H9 (cell line): Measurements from ENCODE around the gene IPO11. TPM values are rescaled to one million over a fixed set of nuclear protein-coding genes. Genes with fewer than 3 reads are reported as not detected.

Experiments used
- DNase-seq: peaks from one replicate; pipeline ENCODE4 v3.0.0-alpha.2; 2017
- H2AFZ ChIP-seq: one replicate; pipeline ENCODE4 v1.6.1; 2013; ENCODE audit warnings: mild to moderate bottlenecking, low read length, control low read depth, moderate library complexity
- H2AK5ac ChIP-seq: 2 replicates; pipeline ENCODE4 v1.6.1; 2013; ENCODE audit warnings: low read length, control low read depth, mixed read lengths; ENCODE audit not compliant: insufficient read length
- H2BK120ac ChIP-seq: one replicate; pipeline ENCODE4 v1.6.1; 2013; ENCODE audit warnings: low read depth, mild to moderate bottlenecking, low read length, control low read depth, inconsistent platforms; ENCODE audit not compliant: poor library complexity, severe bottlenecking
- H2BK12ac ChIP-seq: 2 replicates; pipeline ENCODE4 v1.6.1; 2013; ENCODE audit warnings: low read length, control low read depth, mixed read lengths, low read depth; ENCODE audit not compliant: insufficient read length
- H2BK15ac ChIP-seq: 2 replicates; pipeline ENCODE4 v1.6.1; 2013; ENCODE audit warnings: low read depth, low read length, control low read depth
- H2BK20ac ChIP-seq: one replicate; pipeline ENCODE4 v1.6.1; 2013; ENCODE audit warnings: low read depth, mild to moderate bottlenecking, low read length, control low read depth, inconsistent platforms; ENCODE audit not compliant: poor library complexity, severe bottlenecking
- H2BK5ac ChIP-seq: 2 replicates; pipeline ENCODE4 v1.6.1; 2013; ENCODE audit warnings: low read length, control low read depth, mixed read lengths; ENCODE audit not compliant: insufficient read length
- H3K14ac ChIP-seq: 2 replicates; pipeline ENCODE4 v1.6.1; 2013; ENCODE audit warnings: low read length, control low read depth; ENCODE audit not compliant: insufficient read depth
- H3K18ac ChIP-seq: 2 replicates; pipeline ENCODE4 v1.6.1; 2013; ENCODE audit warnings: low read depth, mild to moderate bottlenecking, mixed read lengths, low read length, control low read depth; ENCODE audit not compliant: insufficient read length
- H3K23ac ChIP-seq: 2 replicates; pipeline ENCODE4 v1.6.1; 2013; ENCODE audit warnings: low read length, control low read depth, mixed read lengths, low read depth; ENCODE audit not compliant: insufficient read length
- H3K23me2 ChIP-seq: 2 replicates; pipeline ENCODE4 v1.6.1; 2013; ENCODE audit warnings: low read depth, mild to moderate bottlenecking, mixed read lengths, low read length, control low read depth; ENCODE audit not compliant: insufficient read length, poor library complexity, severe bottlenecking
- H3K27ac ChIP-seq: 2 replicates; pipeline ENCODE4 v1.5.1; 2013; ENCODE audit warnings: low read length, control low read depth, mixed read lengths, low read depth; ENCODE audit not compliant: insufficient read length
- H3K27me3 ChIP-seq: 2 replicates; pipeline ENCODE4 v1.6.1; 2013; ENCODE audit warnings: low read length, control low read depth, inconsistent platforms; ENCODE audit not compliant: insufficient read depth
- H3K4ac ChIP-seq: 2 replicates; pipeline ENCODE4 v1.6.1; 2013; ENCODE audit warnings: low read depth, mild to moderate bottlenecking, control low read depth, inconsistent platforms, low read length, moderate library complexity
- H3K4me1 ChIP-seq: 2 replicates; pipeline ENCODE4 v1.6.1; 2013; ENCODE audit warnings: low read length, control low read depth, inconsistent platforms; ENCODE audit not compliant: insufficient read depth
- H3K4me2 ChIP-seq: 2 replicates; pipeline ENCODE4 v1.6.1; 2013; ENCODE audit warnings: low read length, control low read depth, mixed read lengths; ENCODE audit not compliant: insufficient read length, insufficient read depth
- H3K56ac ChIP-seq: 2 replicates; pipeline ENCODE4 v1.6.1; 2013; ENCODE audit warnings: low read depth, mild to moderate bottlenecking, mixed read lengths, low read length, control low read depth; ENCODE audit not compliant: insufficient read length
- H3K79me1 ChIP-seq: 2 replicates; pipeline ENCODE4 v1.6.1; 2013; ENCODE audit warnings: low read depth, mild to moderate bottlenecking, moderate library complexity, low read length, control low read depth, inconsistent platforms; ENCODE audit not compliant: insufficient read depth, poor library complexity, severe bottlenecking
- H3K79me2 ChIP-seq: 2 replicates; pipeline ENCODE4 v1.6.1; 2013; ENCODE audit warnings: low read length, control low read depth, inconsistent platforms; ENCODE audit not compliant: insufficient read depth
- H3K9ac ChIP-seq: 2 replicates; pipeline ENCODE4 v1.6.1; 2013; ENCODE audit warnings: low read length, control low read depth, mixed read lengths; ENCODE audit not compliant: insufficient read length; ENCODE audit errors: extremely low read depth
- H3K9me3 ChIP-seq: one replicate; pipeline ENCODE4 v1.6.1; 2013; ENCODE audit warnings: low read depth, low read length, inconsistent platforms; ENCODE audit not compliant: control insufficient read depth
- H3T11ph ChIP-seq: one replicate; pipeline ENCODE4 v1.6.1; 2013; ENCODE audit warnings: mild to moderate bottlenecking, low read length, control low read depth, inconsistent platforms
- H4K20me1 ChIP-seq: one replicate; pipeline ENCODE4 v1.6.1; 2013; ENCODE audit not compliant: control insufficient read depth, insufficient read length, insufficient read depth
- H4K5ac ChIP-seq: 2 replicates; pipeline ENCODE4 v1.6.1; 2013; ENCODE audit warnings: low read depth, mild to moderate bottlenecking, mixed read lengths, low read length, control low read depth; ENCODE audit not compliant: insufficient read length
- H4K8ac ChIP-seq: replicated peaks from 2 replicates; pipeline ENCODE4 v1.6.1; 2013; ENCODE audit warnings: low read length, control low read depth, mixed read lengths, low read depth; ENCODE audit not compliant: insufficient read length
- H4K91ac ChIP-seq: 2 replicates; pipeline ENCODE4 v1.6.1; 2013; ENCODE audit warnings: low read depth, mild to moderate bottlenecking, moderate library complexity, mixed read lengths, low read length, control low read depth; ENCODE audit not compliant: insufficient read length
- H3K27ac Mint-ChIP-seq, 3 experiments: 2 replicates in 2 of 3; 3 replicates in 1 of 3; pipeline ENCODE4 v1.8.0; 2020 to 2021; ENCODE audit warnings: mixed read lengths in 3 of 3, mild to moderate bottlenecking in 1 of 3, moderate library complexity in 1 of 3
- H3K27me3 Mint-ChIP-seq: 2 replicates; pipeline ENCODE4 v1.8.0; 2021; ENCODE audit warnings: low read depth, mild to moderate bottlenecking, moderate library complexity, mixed read lengths
- H3K36me3 Mint-ChIP-seq, 3 experiments: 2 replicates in 2 of 3; 3 replicates in 1 of 3; pipeline ENCODE4 v1.8.0; 2020 to 2021; ENCODE audit warnings: low read depth in 3 of 3, mixed read lengths in 3 of 3; ENCODE audit not compliant: insufficient read depth in 1 of 3
- H3K4me1 Mint-ChIP-seq, 2 experiments: 2 replicates each; pipeline ENCODE4 v1.8.0; 2020; ENCODE audit warnings: mixed read lengths in 2 of 2
- H3K4me3 Mint-ChIP-seq, 2 experiments: 2 replicates in 1 of 2; 3 replicates in 1 of 2; pipeline ENCODE4 v1.8.0; 2020 to 2021; ENCODE audit warnings: mild to moderate bottlenecking in 2 of 2, mixed read lengths in 2 of 2, moderate library complexity in 1 of 2
- H3K9me3 Mint-ChIP-seq, 2 experiments: 2 replicates in 1 of 2; 3 replicates in 1 of 2; pipeline ENCODE4 v1.8.0; 2020; ENCODE audit warnings: mild to moderate bottlenecking in 2 of 2, mixed read lengths in 2 of 2, moderate library complexity in 1 of 2
- WGBS: extraction: QIAGEN DNeasy Blood & Tissue Kit; methylation state at CpG from one replicate; pipeline ENCODE4 v1.1.7; 2013; ENCODE audit warnings: missing lambda C conversion rate, low lambda C conversion rate, mixed read lengths; ENCODE audit not compliant: insufficient read length; ENCODE audit errors: extremely low coverage; 5-methylcytosine and 5-hydroxymethylcytosine counted together
- long read RNA-seq: library from polyadenylated mRNA; unstranded; transcript quantifications from one replicate; pipeline ENCODE4 v2.0.0, GENCODE V29; 2020
- total RNA-seq: library from RNA; stranded (reverse); gene quantifications from 2 replicates; pipeline ENCODE4 v1.2.1, GENCODE V29; 2021
- TF ChIP-seq, protein P1 (sequence below): fragments of 200-600 bp; sonication (generic); conservative IDR thresholded peaks from 3 replicates; pipeline ENCODE4 v1.8.0; 2021; ENCODE audit warnings: antibody characterized with exemption, mild to moderate bottlenecking

Gene IPO11
- 59.5 and 63.0 TPM in 2 replicates for total RNA-seq
- long read RNA-seq, full-length matches to known transcripts, result 102 of 139 reads
- long read RNA-seq, partial matches to known transcripts, result 15 of 139 reads
- long read RNA-seq, other reads (novel, unspliced or antisense), result 22 of 139 reads

DNA sequence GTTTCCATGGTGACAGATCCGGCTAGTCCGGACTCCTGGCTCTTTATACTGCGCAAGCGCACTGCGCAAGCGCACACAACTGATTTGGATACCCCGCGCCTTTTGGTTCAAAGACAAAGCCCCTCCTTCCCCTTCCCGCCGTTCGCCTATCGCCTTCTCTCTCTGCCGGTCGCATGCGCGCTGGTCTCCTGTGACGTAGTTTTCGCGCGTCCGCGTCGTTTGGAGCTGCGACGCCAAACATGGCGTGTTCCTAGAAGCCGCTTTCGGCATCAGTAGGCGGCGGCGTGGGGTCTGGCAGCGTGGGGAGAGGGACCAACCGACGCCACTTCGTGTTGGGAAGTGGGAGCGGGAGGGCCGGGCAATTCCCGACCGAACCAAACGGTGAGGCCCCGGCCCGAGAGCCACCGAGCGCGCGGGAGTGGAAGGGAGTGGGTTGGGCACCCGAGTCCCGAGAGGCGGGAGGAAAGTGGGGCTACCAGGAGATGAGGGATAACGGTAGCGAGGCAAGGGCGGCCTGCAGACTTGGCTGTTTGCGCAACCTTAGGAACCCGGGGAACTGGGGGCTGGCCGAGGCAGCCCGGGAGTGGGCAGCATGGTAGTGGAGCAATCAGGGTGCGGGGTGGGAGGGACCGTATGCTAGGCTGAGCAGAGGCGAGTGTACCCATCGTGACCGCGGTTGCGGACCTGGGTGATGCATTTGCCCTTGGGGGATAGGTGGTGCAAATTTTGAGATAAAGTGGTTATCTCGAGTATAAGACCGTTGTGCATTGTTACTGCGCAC lies at the start of gene IPO11:
Gene IPO11, plus strand, starts transcription at position 215 of the 781 bp plus-strand sequence. CDS start 24,517 bp downstream, outside the sequence.
- Histone ChIP-seq H2BK20ac (no peak within 1 kb of the TSS), H2BK5ac (peak within 1 kb of the TSS; percentile 16), H3K27me3 (no peaks in the 10 kb centered on the region), H3K18ac (peak within 1 kb of the TSS; percentile 85), H4K8ac (no peak within 1 kb of the TSS), H3K9ac (peak within 1 kb of the TSS; percentile 70), H3K14ac (peak within 1 kb of the TSS; percentile 66; the same call in 1 of the 2 replicates), H3K79me1 (no peaks in the 10 kb centered on the region), H2AK5ac (no peak within 1 kb of the TSS), H2AFZ (peak within 1 kb of the TSS; percentile 75), H3T11ph (peak within 1 kb of the TSS; percentile 73), H2BK120ac (no peak within 1 kb of the TSS), H2BK12ac (no peak within 1 kb of the TSS), H4K5ac (no peak within 1 kb of the TSS), H3K4me1 (no peaks in the 10 kb centered on the region), H3K27ac (no peak within 1 kb of the TSS), H4K20me1 (no peaks in the 10 kb centered on the region), H3K23me2 (no peaks in the 10 kb centered on the region), H3K4ac (no peak within 1 kb of the TSS; the same call in 1 of the 2 replicates), H3K56ac (no peak within 1 kb of the TSS), H3K4me2 (peak within 1 kb of the TSS; percentile 61), H3K23ac (no peak within 1 kb of the TSS), H2BK15ac (no peak within 1 kb of the TSS), H4K91ac (no peak within 1 kb of the TSS), H3K79me2 (peaks cover 24% of the 10 kb centered on the region), H3K9me3 (no peaks in the 10 kb centered on the region)
- WGBS, result no CpG with 5 or more reads among the region's 66 CpGs
- peaks cover 9 to 13% of the 10 kb centered on the region in 2 experiments for H3K4me1 Mint-ChIP-seq
- H3K36me3 Mint-ChIP-seq, result 0 out of 7 replicates have a peak, but pooled peaks cover 0 to 2% (median 0%) of the 10 kb centered on the region in 3 experiments
- TF ChIP-seq, protein P1, sequence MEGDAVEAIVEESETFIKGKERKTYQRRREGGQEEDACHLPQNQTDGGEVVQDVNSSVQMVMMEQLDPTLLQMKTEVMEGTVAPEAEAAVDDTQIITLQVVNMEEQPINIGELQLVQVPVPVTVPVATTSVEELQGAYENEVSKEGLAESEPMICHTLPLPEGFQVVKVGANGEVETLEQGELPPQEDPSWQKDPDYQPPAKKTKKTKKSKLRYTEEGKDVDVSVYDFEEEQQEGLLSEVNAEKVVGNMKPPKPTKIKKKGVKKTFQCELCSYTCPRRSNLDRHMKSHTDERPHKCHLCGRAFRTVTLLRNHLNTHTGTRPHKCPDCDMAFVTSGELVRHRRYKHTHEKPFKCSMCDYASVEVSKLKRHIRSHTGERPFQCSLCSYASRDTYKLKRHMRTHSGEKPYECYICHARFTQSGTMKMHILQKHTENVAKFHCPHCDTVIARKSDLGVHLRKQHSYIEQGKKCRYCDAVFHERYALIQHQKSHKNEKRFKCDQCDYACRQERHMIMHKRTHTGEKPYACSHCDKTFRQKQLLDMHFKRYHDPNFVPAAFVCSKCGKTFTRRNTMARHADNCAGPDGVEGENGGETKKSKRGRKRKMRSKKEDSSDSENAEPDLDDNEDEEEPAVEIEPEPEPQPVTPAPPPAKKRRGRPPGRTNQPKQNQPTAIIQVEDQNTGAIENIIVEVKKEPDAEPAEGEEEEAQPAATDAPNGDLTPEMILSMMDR, result no peak
- peak within 1 kb of the TSS; percentile 93 to 96 for H3K4me3 Mint-ChIP-seq
- peak within 1 kb of the TSS; percentile 51 to 99 (median 95); a peak in 6 of 7 replicates for H3K27ac Mint-ChIP-seq
- H3K27me3 Mint-ChIP-seq, result no peaks in the 10 kb centered on the region; the same call in 1 of the 2 replicates
- DNase-seq, result peak; percentile 99
- H3K9me3 Mint-ChIP-seq, result no peaks in the 10 kb centered on the region
